GM12892 (cell line): ENCODE measurements around the gene LMF1.

Experiments used
- POLR2A ChIP-seq: IDR thresholded peaks from 2 replicates; pipeline ENCODE4 v1.6.1; 2011; ENCODE audit warnings: low read depth, low read length, control low read depth
- POLR2AphosphoS5 ChIP-seq: IDR thresholded peaks from 2 replicates; pipeline ENCODE4 v1.6.1; 2011; ENCODE audit warnings: low read depth, low read length, control low read depth
- TAF1 ChIP-seq: IDR thresholded peaks from 2 replicates; pipeline ENCODE4 v1.6.1; 2011; ENCODE audit warnings: low read depth, mild to moderate bottlenecking, control low read depth, low read length, borderline replicate concordance

DNA sequence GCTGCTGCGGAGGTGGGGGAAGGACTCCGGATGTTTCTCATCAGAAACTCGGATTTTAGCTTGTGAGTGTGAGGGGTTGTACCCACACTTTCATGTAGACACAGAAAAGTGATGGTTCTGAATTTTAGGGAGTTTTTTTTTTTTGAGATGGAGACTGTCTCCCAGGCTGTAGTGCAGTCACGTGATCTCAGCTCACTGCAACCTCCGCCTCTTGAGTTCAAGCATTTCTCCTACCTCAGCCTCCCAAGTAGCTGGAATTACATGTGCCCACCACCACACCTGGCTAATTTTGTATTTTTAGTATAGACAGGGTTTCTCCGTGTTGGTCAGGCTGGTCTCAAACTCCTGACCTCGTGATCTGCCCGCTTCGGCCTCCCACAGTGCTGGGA lies 147.9 kb downstream of the LMF1 start:
- TF ChIP-seq POLR2AphosphoS5 (no peak), POLR2A (no peak), TAF1 (no peak)
